Keratinocyte (primary cell): ENCODE results near the gene PPARA. TPM values are rescaled to one million over a fixed set of nuclear protein-coding genes. Genes with fewer than 3 reads are reported as not detected.

Source experiments
- DNase-seq: peaks from one replicate; pipeline ENCODE4 v3.0.0-alpha.2; 2011; ENCODE audit warnings: low read depth, missing footprints, low spot score
- FAIRE-seq: peaks from 2 replicates; lab custom pipeline; 2011; peaks lifted over from hg19 to GRCh38; lab: Jason Lieb, UNC
- H2AFZ ChIP-seq: 2 replicates; pipeline ENCODE4 v1.6.0; 2012; ENCODE audit warnings: low read length, control low read depth, inconsistent platforms; ENCODE audit not compliant: control insufficient read depth
- H3K27ac ChIP-seq: 2 replicates; pipeline ENCODE4 v1.5.1; 2011; ENCODE audit warnings: low read length; ENCODE audit not compliant: control insufficient read depth, insufficient read depth
- H3K27me3 ChIP-seq: 3 replicates; pipeline ENCODE4 v1.6.0; 2011; ENCODE audit warnings: low read length; ENCODE audit not compliant: control insufficient read depth, insufficient read depth; ENCODE audit errors: extremely low read depth
- H3K36me3 ChIP-seq, 2 experiments: 2 replicates in 1 of 2; 3 replicates in 1 of 2; pipeline ENCODE4 v1.5.1; 2011; ENCODE audit warnings: low read length in 2 of 2, mild to moderate bottlenecking in 1 of 2; ENCODE audit not compliant: control insufficient read depth in 2 of 2, insufficient read depth in 2 of 2; ENCODE audit errors: extremely low read depth in 1 of 2
- H3K4me1 ChIP-seq: 3 replicates; pipeline ENCODE4 v1.5.1; 2011; ENCODE audit warnings: low read length; ENCODE audit not compliant: control insufficient read depth, insufficient read depth; ENCODE audit errors: extremely low read depth
- H3K4me2 ChIP-seq: 3 replicates; pipeline ENCODE4 v1.6.0; 2011; ENCODE audit warnings: low read depth, low read length; ENCODE audit not compliant: control insufficient read depth, insufficient read depth; ENCODE audit errors: extremely low read depth
- H3K4me3 ChIP-seq, 3 experiments: fragments of 200-600 bp in 1 of 3; sonication (generic) in 1 of 3; 2 replicates in 2 of 3; 3 replicates in 1 of 3; pipeline ENCODE4 v1.5.1; 2011 to 2016; ENCODE audit warnings: low read length in 3 of 3, mild to moderate bottlenecking in 3 of 3, control low read depth in 2 of 3, inconsistent platforms in 1 of 3, low read depth in 1 of 3, mixed read lengths in 1 of 3, mixed run types in 1 of 3, moderate library complexity in 1 of 3; ENCODE audit not compliant: control insufficient read depth in 2 of 3, insufficient read depth in 2 of 3; ENCODE audit errors: extremely low read depth in 1 of 3
- H3K79me2 ChIP-seq: 2 replicates; pipeline ENCODE4 v1.6.0; 2012; ENCODE audit warnings: low read length; ENCODE audit not compliant: control insufficient read depth, insufficient read depth
- H3K9ac ChIP-seq: 3 replicates; pipeline ENCODE4 v1.6.0; 2011; ENCODE audit warnings: low read length; ENCODE audit not compliant: control insufficient read depth, insufficient read depth; ENCODE audit errors: extremely low read depth
- H3K9me1 ChIP-seq: 3 replicates; pipeline ENCODE4 v1.6.0; 2011; ENCODE audit warnings: low read length; ENCODE audit not compliant: control insufficient read depth, insufficient read depth; ENCODE audit errors: extremely low read depth
- H3K9me3 ChIP-seq: 2 replicates; pipeline ENCODE4 v1.5.1; 2012; ENCODE audit warnings: low read depth, low read length; ENCODE audit not compliant: control insufficient read depth
- H4K20me1 ChIP-seq: 3 replicates; pipeline ENCODE4 v1.6.0; 2011; ENCODE audit warnings: low read length; ENCODE audit not compliant: control insufficient read depth, insufficient read depth; ENCODE audit errors: extremely low read depth
- CTCF ChIP-seq, 3 experiments: IDR thresholded peaks in 1 of 3; conservative IDR thresholded peaks in 1 of 3; optimal IDR thresholded peaks in 1 of 3; 2 replicates in 2 of 3; 3 replicates in 1 of 3; pipeline versions ENCODE3 to v1.5.1; 2011; ENCODE audit warnings: low read length in 3 of 3, mild to moderate bottlenecking in 3 of 3, moderate library complexity in 2 of 3, control low read depth in 1 of 3, inconsistent platforms in 1 of 3; ENCODE audit not compliant: insufficient read depth in 2 of 3; ENCODE audit errors: extremely low read depth in 1 of 3
- EZH2 ChIP-seq: IDR thresholded peaks from one replicate; pipeline ENCODE4 v1.6.1; 2012; ENCODE audit warnings: inconsistent platforms, mild to moderate bottlenecking, low read length, moderate library complexity
- dilution Hi-C: fragments of 300-500 bp; cut with MboI; formaldehyde crosslinking; loops from one replicate; pipeline ENCODE4 v1.7.0; 2020; ENCODE audit warnings: low sequenced_read_pairs; ENCODE audit not compliant: extremely low pct_ligation_motif_present
- polyA plus RNA-seq, 5 experiments: library from polyadenylated mRNA; depleted of rRNA in 3 of 5; stranded (reverse) in 3 of 5; stranded (forward) in 1 of 5; unstranded in 1 of 5; fragments of >200 nt; gene quantifications; 1 replicate in 1 of 5; 2 replicates in 3 of 5; 3 replicates in 1 of 5; pipeline versions ENCODE4 v1.2.1 to v1.2.3, GENCODE V29; 2011 to 2012; ENCODE audit warnings: missing spikeins in 2 of 5, low read depth in 1 of 5, low replicate concordance in 1 of 5

The PPARA gene
- polyA plus RNA-seq, 1 donor (not counting 4 experiments of a cell fraction or from before 2014, with no cell fraction given), result 4.9 TPM

- Histone ChIP-seq H3K27me3 (no peaks in the 10 kb centered on the region), H2AFZ (no peak overlapping the region), H3K36me3 (peaks cover 0 to 2% of the 10 kb centered on the region in 2 experiments), H3K9ac (no peak overlapping the region), H3K4me3 (no peak overlapping the region), H3K9me1 (no peaks in the 10 kb centered on the region), H3K9me3 (no peaks in the 10 kb centered on the region), H4K20me1 (no peaks in the 10 kb centered on the region), H3K4me1 (no peaks in the 10 kb centered on the region), H3K4me2 (no peak overlapping the region), H3K79me2 (no peaks in the 10 kb centered on the region), H3K27ac (no peak overlapping the region)
- dilution Hi-C loops, result no loop called here
- FAIRE-seq, result no peak
- TF ChIP-seq EZH2, result no peak
- TF ChIP-seq CTCF (optimal IDR thresholded peaks at IDR 0.05 in 1 of 3, IDR thresholded peaks at IDR 0.05 in 1 of 3, conservative IDR thresholded peaks at IDR 0.05 in 1 of 3; ENCODE audit: extremely low read depth in 1 of 3, insufficient read depth in 2 of 3, low read length in 3 of 3), result no peak
- DNase-seq, result no peak
Measured at GRCh38 chr22:46237453-46238124, 87.3 kb downstream of the PPARA start.

- peaks cover 0 to 2% of the 10 kb centered on the region in 2 experiments for H3K36me3 ChIP-seq
Measured at GRCh38 chr22:46238541-46238940, 88.2 kb downstream of the PPARA start.

More at GRCh38 chr22:46238541-46238940, 88.2 kb downstream of the PPARA start:
- Histone ChIP-seq H3K27ac (no peak overlapping the region), H3K79me2 (no peaks in the 10 kb centered on the region), H4K20me1 (no peaks in the 10 kb centered on the region), H3K9me1 (no peaks in the 10 kb centered on the region), H3K9me3 (no peaks in the 10 kb centered on the region), H3K4me1 (no peaks in the 10 kb centered on the region), H3K4me2 (no peak overlapping the region), H2AFZ (no peak overlapping the region), H3K27me3 (no peaks in the 10 kb centered on the region), H3K4me3 (no peak overlapping the region), H3K9ac (no peak overlapping the region)
- DNase-seq (no peak), FAIRE-seq (no peak)
- TF ChIP-seq EZH2, result no peak
- TF ChIP-seq CTCF (optimal IDR thresholded peaks at IDR 0.05 in 1 of 3, IDR thresholded peaks at IDR 0.05 in 1 of 3, conservative IDR thresholded peaks at IDR 0.05 in 1 of 3; ENCODE audit: extremely low read depth in 1 of 3, insufficient read depth in 2 of 3, low read length in 3 of 3), result no peak
- dilution Hi-C loops, result no loop called here
